ENCODE data around the gene SLC26A5. TPM values are rescaled to one million over a fixed set of nuclear protein-coding genes. Genes with fewer than 3 reads are reported as not detected.
A peak's percentile ranks its signal among the peaks of the same experiment; 100 is the strongest.

The SLC26A5 gene
- total RNA-seq, 1 experiment from 2014 or later = not detected

DNA sequence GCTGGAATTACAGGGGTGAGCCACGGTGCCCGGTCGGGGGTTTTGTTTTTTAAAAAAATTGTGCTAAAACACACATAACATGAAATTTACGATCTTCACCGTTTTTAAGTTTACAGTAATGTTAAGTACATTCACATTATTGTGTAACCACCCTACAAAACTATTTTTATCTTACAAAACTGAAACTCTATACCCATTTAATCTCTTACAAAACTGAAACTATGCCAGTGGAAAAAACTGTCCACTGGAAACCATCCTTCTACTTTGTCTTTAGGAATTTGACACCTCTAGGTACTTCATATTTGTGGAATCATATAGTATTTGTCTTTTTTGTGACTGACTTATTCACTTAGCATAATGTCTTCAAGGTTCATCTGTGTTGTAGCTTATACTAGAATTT lies 99.6 kb downstream of the SLC26A5 start:
- DNase-seq (ENCODE audit: low read depth) = no peak

DNA sequence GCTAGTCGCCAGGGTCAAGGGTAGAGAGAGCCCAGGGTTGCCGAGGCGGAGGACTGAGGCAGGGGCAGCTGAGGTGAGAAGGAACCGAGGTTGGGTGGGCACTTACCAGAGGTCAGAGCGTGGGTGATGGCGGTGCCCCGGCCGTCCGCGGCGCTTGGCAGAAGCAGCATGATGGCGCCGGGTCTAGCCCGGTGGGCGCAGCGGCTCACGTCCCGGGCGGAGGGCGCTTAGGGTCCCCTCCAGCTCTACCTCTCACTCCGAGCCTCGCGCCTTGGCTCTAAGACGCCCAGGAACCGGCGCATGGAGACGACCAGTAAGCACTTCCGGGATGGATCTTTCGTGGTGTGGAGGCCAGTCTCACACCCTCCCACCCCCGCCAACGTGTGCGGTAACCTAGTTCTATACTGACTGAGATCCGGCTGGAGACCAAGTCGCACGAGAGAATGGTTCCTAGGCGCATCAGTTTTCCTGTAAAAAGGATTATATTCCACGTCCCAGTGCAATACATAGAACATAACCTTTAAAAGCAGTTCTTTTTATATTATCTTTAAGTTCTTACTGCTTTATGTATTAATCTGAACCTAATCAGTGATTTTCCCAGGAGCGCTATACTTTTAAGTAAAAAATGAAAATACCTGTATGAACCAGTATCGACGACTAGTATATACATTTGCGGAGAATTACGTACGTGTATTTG lies 101.4 kb downstream of the SLC26A5 start, which contains the start of gene DNAJC2:
TSS of gene DNAJC2 (minus strand) at position 315 of the 697 bp plus-strand sequence. CDS start at position 170, 145 bp downstream.
- DNase-seq (ENCODE audit: low read depth) = peak; percentile 99

DNA sequence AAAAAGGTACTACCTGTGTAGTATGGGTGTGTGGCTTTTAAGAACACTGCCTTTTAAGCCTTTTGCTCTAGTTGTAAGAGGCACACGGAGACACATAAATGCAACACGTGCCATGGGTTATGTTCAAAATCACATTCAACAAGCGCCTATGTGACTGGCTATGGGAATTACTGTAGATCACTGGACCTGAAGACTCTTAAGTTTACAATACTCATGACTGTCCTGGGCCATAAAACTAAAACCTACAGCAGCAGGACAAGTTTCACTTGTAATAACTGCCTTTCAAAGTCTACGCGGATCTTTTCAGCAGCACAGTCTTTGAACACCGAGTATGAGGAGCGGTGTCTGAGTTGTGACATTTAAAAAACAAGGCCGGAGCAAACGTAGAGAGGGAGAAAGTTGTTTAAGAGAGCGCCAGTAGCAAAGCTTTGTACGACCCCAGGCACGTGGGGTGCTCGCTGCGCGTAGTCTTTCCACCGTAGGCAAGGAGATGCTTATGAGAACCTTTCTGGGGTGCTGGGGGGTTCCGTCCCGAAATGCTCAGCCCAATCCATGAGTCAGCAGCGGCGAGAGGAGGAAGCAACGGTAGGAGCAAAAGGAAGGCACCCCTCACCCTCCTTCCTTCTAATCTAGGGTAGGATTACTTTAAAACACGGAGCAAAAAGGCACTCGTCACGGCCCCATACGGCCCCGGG lies 102.1 kb downstream of the SLC26A5 start:
- DNase-seq (ENCODE audit: low read depth) = peak; percentile 66

DNA sequence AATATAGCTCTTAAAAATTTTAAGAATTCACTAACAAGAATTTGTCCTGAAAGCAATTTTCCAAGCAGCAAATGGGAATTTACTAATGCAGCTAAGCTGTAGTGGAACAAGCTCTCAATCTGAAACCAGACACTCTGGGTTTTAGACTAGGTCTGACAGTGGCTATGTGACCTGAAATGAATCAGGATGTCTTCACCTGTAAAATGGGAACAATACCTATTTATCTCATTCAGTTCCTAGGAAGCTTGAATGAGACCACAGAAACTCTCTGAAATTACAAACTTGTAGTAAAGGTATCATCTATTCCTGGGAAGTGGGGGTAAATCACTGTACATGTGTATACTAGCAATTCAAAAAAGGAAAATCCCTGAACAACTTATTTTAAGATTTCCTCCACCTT lies 102.7 kb downstream of the SLC26A5 start:
- DNase-seq (ENCODE audit: low read depth) = no peak

DNA sequence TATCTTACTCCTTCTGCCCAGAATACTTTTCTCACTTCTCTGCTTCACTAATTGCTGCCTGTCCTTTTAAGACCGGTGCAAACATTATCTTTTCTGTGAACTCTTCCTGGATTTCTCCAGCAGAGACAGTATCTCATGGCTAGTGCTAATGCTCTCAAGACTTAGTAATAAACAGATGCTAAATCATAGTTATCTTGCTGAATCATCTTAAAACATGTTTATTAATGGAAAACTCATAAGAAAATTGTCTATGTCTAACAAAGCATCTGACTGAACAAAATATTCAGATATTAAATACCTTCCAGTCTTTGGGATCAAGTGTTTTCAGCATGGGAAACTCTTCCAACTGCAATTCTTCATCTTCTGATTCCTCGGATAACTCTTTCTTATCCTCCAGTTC lies 104.5 kb downstream of the SLC26A5 start:
- DNase-seq (ENCODE audit: low read depth) = no peak

DNA sequence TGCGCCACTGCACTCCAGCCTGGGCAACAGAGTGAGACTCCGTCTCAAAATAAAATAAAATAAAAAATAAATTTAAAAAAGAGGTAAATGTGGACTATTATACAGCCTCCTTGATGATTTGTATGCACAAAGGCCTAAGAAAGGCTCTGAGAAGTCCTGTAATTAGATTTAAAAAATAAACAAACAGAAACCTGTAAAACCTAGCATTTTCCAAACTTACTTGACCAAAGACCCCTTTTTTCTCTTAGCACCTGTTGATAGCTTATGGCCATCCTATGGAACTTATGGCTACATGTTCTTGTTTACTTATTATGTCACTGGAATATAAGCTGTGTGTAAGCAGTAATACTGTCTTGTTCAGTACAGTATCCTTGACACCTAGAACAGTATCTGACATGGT lies 107.1 kb downstream of the SLC26A5 start:
- DNase-seq (ENCODE audit: low read depth) = no peak

DNA sequence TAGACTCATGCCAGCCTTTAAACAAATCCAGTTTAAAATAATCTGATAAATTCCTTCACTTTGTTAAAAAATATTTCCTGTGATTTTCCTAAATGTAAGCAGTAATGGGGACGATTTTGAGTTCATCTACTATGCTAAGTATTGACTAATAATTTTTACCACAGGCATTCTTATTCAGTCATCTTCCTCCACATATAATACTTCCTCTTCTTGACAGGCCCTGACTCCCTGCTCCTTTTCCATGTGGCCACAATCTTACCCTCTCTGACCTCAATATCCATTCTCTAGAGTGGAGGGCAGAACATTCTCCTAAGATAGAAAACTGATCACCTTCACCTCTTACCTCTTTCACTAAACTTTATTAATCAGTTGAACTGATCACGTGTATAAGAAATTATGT lies 109.2 kb downstream of the SLC26A5 start:
- no peak for DNase-seq (ENCODE audit: low read depth)

DNA sequence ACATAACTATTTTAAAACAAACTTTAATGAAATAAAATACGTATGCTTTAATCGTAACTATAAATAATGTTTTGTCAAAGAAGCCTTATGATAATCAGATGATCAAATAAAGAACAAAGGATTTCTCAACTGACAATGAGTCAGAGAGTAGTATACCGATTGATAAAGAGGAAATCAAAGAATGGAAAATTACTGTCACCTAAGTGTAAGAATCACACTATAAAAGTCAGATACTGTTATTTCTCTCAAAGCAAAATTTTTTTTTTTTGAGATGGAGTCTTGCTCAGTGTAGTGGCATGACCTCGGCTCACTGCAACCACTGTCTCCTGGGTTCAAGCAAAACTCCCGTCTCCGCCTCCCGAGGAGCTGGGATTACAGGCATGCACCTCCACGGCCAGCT lies 120.3 kb downstream of the SLC26A5 start:
- no peak for DNase-seq (ENCODE audit: low read depth)

Other genes starting within 250 kb of the SLC26A5 start
- gene PMPCB, start 148.8 kb downstream of the SLC26A5 start, total RNA-seq (2014; rRNA removed; shearing (Covaris generic)) = 211 and 222 TPM in 2 replicates
- 93.0 and 132 TPM in 2 replicates for gene DNAJC2, start 101.4 kb downstream of the SLC26A5 start, total RNA-seq (2014; rRNA removed; shearing (Covaris generic))
- 992 and 1,238 TPM in 2 replicates for gene PSMC2, start 98.6 kb downstream of the SLC26A5 start, total RNA-seq (2014; rRNA removed; shearing (Covaris generic))